ENCODE results near the gene ZNF609.

DNA sequence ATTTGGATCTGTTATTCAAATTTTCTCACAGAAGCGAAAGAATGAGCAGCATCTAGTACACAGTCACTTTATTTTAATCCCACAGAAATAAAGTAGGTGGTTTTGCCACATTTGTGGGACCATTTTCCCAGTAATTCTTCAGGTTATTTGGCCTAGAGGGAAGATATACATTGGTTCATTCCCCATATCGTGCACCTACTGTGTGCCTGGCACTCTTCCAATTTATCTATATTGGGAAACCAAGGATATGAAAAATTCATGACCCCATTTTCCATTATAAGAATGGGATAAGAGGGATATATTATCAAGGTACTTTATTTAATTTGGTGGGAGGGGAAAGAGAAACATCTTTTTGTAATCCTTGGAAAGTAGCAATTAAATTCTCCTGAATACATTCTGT, 37.7 kb upstream of the ZNF609 start:
- TF ChIP-seq, protein P1, sequence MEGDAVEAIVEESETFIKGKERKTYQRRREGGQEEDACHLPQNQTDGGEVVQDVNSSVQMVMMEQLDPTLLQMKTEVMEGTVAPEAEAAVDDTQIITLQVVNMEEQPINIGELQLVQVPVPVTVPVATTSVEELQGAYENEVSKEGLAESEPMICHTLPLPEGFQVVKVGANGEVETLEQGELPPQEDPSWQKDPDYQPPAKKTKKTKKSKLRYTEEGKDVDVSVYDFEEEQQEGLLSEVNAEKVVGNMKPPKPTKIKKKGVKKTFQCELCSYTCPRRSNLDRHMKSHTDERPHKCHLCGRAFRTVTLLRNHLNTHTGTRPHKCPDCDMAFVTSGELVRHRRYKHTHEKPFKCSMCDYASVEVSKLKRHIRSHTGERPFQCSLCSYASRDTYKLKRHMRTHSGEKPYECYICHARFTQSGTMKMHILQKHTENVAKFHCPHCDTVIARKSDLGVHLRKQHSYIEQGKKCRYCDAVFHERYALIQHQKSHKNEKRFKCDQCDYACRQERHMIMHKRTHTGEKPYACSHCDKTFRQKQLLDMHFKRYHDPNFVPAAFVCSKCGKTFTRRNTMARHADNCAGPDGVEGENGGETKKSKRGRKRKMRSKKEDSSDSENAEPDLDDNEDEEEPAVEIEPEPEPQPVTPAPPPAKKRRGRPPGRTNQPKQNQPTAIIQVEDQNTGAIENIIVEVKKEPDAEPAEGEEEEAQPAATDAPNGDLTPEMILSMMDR (IDR thresholded peaks at IDR 0.05): no peak
- TF ChIP-seq, protein P2, sequence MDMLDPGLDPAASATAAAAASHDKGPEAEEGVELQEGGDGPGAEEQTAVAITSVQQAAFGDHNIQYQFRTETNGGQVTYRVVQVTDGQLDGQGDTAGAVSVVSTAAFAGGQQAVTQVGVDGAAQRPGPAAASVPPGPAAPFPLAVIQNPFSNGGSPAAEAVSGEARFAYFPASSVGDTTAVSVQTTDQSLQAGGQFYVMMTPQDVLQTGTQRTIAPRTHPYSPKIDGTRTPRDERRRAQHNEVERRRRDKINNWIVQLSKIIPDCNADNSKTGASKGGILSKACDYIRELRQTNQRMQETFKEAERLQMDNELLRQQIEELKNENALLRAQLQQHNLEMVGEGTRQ (IDR thresholded peaks at IDR 0.05): no peak
- no peak for TF ChIP-seq EP300 (IDR thresholded peaks at IDR 0.05)
- no peak for TF ChIP-seq PHF8 (IDR thresholded peaks at IDR 0.05; ENCODE audit: borderline replicate concordance, low read depth)

All from A549 (cell line).